Spleen (tissue), 7 donors: ENCODE results near the gene UGT2A1.

Experiments used
- CTCF ChIP-seq, 11 experiments: fragments of 200-600 bp in 7 of 11; fragments of 450-650 bp in 4 of 11; sonication (generic) in 4 of 11; IDR thresholded peaks in 8 of 11; conservative IDR thresholded peaks in 3 of 11; 1 replicate in 7 of 11; 2 replicates in 4 of 11; pipeline versions ENCODE4 v1.4.0 to v1.8.0; 2016 to 2021; ENCODE audit warnings: antibody characterized with exemption in 11 of 11, inconsistent platforms in 4 of 11, mild to moderate bottlenecking in 1 of 11
- POLR2A ChIP-seq, 3 donors: fragments of 450-650 bp; IDR thresholded peaks; one replicate each; pipeline ENCODE4 v1.5.1; 2017; ENCODE audit warnings: antibody characterized with exemption in 3 of 3, mild to moderate bottlenecking in 1 of 3
- POLR2AphosphoS5 ChIP-seq, 3 donors: sonication (generic); formaldehyde crosslinking; IDR thresholded peaks; one replicate each; pipeline ENCODE4 v1.5.1; 2017; ENCODE audit warnings: antibody characterized with exemption in 3 of 3
- donor health status: DM: no; HTN: no; CAD: no; lungs with moderate emphysema.
- donor health status: DM: no; HTN: no; CAD: no.
- donor health status: DM: no; HTN: no; CAD: no.

- TF ChIP-seq CTCF (IDR thresholded peaks at IDR 0.05 in 8 of 11, conservative IDR thresholded peaks at IDR 0.05 in 3 of 11), result peak in 10 of 11 experiments; percentile 28 to 71 (median 55)
- TF ChIP-seq POLR2AphosphoS5 (IDR thresholded peaks at IDR 0.05), result no peak
- no peak for TF ChIP-seq POLR2A (IDR thresholded peaks at IDR 0.05)
These were observed 36.6 kb upstream of the UGT2A1 start for GRCh38 chr4:69689599-69689998.
